ENCODE results near the gene ABCA2.
A peak's percentile ranks its signal among the peaks of the same experiment; 100 is the strongest.

DNA sequence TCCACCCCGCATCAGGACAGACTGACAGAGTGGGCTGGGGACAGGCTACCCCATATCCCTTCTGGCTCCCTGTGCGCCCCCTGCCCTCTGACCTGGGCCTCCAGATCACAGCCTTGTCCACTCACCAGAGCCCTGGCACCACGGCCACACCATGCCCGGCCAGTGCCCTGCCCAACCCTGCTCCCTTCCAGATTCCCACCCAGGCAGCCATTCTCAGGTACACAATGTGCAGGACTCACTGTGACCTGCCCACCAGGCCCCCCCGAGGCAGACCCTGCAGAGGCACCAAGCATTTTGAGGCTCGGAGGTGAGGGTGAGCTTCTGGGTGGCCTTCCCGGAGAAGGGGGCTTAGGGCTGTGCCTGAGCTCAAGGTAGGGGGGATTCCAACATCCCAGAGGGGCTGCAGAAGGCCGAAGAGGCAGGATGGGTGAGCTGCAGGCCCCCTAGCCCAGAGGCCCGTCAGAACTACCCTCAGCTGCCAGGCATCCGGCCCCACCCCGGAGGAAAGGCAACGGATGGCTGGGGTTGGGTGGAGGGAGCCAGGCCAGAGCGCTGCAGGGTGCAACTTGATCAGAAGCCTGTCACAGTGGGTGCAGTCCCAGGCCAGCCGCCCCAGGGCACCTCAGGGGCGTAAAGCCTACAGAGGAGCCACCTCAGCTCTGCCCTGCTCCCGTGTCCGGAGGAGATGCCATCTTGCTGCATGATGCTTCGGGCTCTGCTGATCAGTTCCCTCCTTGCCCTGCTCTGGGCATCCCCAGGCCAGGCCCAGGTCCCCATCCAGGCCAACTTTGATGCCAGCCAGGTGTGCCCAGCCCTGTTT lies 45.6 kb downstream of the ABCA2 start, which contains the start of gene LCNL1:
- TF ChIP-seq, protein P1, sequence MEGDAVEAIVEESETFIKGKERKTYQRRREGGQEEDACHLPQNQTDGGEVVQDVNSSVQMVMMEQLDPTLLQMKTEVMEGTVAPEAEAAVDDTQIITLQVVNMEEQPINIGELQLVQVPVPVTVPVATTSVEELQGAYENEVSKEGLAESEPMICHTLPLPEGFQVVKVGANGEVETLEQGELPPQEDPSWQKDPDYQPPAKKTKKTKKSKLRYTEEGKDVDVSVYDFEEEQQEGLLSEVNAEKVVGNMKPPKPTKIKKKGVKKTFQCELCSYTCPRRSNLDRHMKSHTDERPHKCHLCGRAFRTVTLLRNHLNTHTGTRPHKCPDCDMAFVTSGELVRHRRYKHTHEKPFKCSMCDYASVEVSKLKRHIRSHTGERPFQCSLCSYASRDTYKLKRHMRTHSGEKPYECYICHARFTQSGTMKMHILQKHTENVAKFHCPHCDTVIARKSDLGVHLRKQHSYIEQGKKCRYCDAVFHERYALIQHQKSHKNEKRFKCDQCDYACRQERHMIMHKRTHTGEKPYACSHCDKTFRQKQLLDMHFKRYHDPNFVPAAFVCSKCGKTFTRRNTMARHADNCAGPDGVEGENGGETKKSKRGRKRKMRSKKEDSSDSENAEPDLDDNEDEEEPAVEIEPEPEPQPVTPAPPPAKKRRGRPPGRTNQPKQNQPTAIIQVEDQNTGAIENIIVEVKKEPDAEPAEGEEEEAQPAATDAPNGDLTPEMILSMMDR (IDR thresholded peaks at IDR 0.05), result no peak
- peak in 1 of 2 donors; percentile 25 for TF ChIP-seq POLR2A (IDR thresholded peaks at IDR 0.05)
